Stimulated activated CD4-positive, alpha-beta T cell treated with anti-CD3 and anti-CD28 coated beads, Interleukin-1b, Interleukin-23, amount 100 ng/mL, for 48 hours (primary cell): Measurements from ENCODE around the gene GALT.

Experiments
- DNase-seq: peaks from one replicate; pipeline ENCODE4 v3.0.0-alpha.2; 2020

GALT gene

GRCh38 chr9:34652602-34653000, 6.1 kb downstream of the GALT start:
- DNase-seq = no peak

- no peak for DNase-seq
Measured at GRCh38 chr9:34653151-34654072, 6.9 kb downstream of the GALT start.

- no peak for DNase-seq
Measured at GRCh38 chr9:34654323-34655051, 8.0 kb downstream of the GALT start.

- DNase-seq = no peak
Measured at GRCh38 chr9:34655394-34655793, 8.9 kb downstream of the GALT start.

GRCh38 chr9:34656992-34657391, 10.5 kb downstream of the GALT start:
- DNase-seq = no peak

- no peak for DNase-seq
Measured at GRCh38 chr9:34658461-34658860, 12.0 kb downstream of the GALT start.

- DNase-seq = no peak
Measured at GRCh38 chr9:34659592-34660253, 13.2 kb downstream of the GALT start.

GRCh38 chr9:34662526-34663302, 16.2 kb downstream of the GALT start, which contains the start of gene CCL27:
Gene CCL27 (minus strand): TSS chr9:34662657. CDS start chr9:34662633, 24 bp downstream.
- no peak for DNase-seq

- DNase-seq = no peak
Measured at GRCh38 chr9:34663303-34663605, 16.8 kb downstream of the GALT start.

GRCh38 chr9:34664281-34665066, 18.0 kb downstream of the GALT start:
- peak; percentile 75 for DNase-seq

GRCh38 chr9:34665067-34665380, 18.5 kb downstream of the GALT start:
- no peak for DNase-seq

- DNase-seq = peak; percentile 89
Measured at GRCh38 chr9:34665381-34666250, 19.1 kb downstream of the GALT start.

- no peak for DNase-seq
Measured at GRCh38 chr9:34669809-34670562, 23.5 kb downstream of the GALT start.

- DNase-seq = no peak
Measured at GRCh38 chr9:34671307-34671706, 24.8 kb downstream of the GALT start.

- DNase-seq = no peak
Measured at GRCh38 chr9:34674440-34674839, 28.0 kb downstream of the GALT start.

- DNase-seq = peak; percentile 70
Measured at GRCh38 chr9:34675048-34675714, 28.7 kb downstream of the GALT start.

GRCh38 chr9:34675869-34676268, 29.4 kb downstream of the GALT start:
- no peak for DNase-seq

GRCh38 chr9:34684145-34684544, 37.7 kb downstream of the GALT start:
- DNase-seq = peak; percentile 69

GRCh38 chr9:34684816-34685215, 38.3 kb downstream of the GALT start:
- DNase-seq = no peak

- DNase-seq = no peak
Measured at GRCh38 chr9:34685591-34685990, 39.1 kb downstream of the GALT start.
